ENCODE measurements around the gene ABCD4. TPM values are rescaled to one million over a fixed set of nuclear protein-coding genes. Genes with fewer than 3 reads are reported as not detected.

The ABCD4 gene
- total and polyA plus RNA-seq, 10 donors = 37.2 to 99.4 (median 68.8) TPM

GRCh38 chr14:74326369-74327152 is 23.8 kb upstream of the ABCD4 start:
- DNase-seq = no peak
- intact Hi-C loops (cut with DNase I; ENCODE audit: low total_unique reads) = no loop called here
- Histone ChIP-seq H3K9me3 (no peaks in the 10 kb centered on the region), H3K4me1 (no peaks in the 10 kb centered on the region), H3K4me3 (no peak overlapping the region), H3K27me3 (replicated peaks in 1 of 7) (peaks cover 0 to 14% (median 0%) of the 10 kb centered on the region in 7 donors), H3K36me3 (no peaks in the 10 kb centered on the region), H3K27ac (no peak overlapping the region)
- 28 to 60% (median 46%) methylated on average over 10 of the region's 10 CpGs for WGBS, 5 donors
- TF ChIP-seq CTCF (IDR thresholded peaks at IDR 0.05 in 8 of 11, conservative IDR thresholded peaks at IDR 0.05 in 3 of 11) (no peak), POLR2AphosphoS5 (IDR thresholded peaks at IDR 0.05) (no peak), POLR2A (IDR thresholded peaks at IDR 0.05) (no peak)

- no peak overlapping the region for H3K4me3 ChIP-seq
- TF ChIP-seq CTCF (IDR thresholded peaks at IDR 0.05 in 8 of 11, conservative IDR thresholded peaks at IDR 0.05 in 3 of 11) (no peak), POLR2A (IDR thresholded peaks at IDR 0.05) (no peak), POLR2AphosphoS5 (IDR thresholded peaks at IDR 0.05) (no peak)
- 67 to 93% (median 77%) methylated on average over 3 of the region's 3 CpGs for WGBS, 5 donors
- peaks cover 0 to 14% (median 0%) of the 10 kb centered on the region in 7 donors for H3K27me3 ChIP-seq (replicated peaks in 1 of 7)
- intact Hi-C loops (cut with DNase I; ENCODE audit: low total_unique reads) = no loop called here
- H3K36me3 ChIP-seq = no peaks in the 10 kb centered on the region
- no peaks in the 10 kb centered on the region for H3K4me1 ChIP-seq
- no peak overlapping the region for H3K27ac ChIP-seq
- H3K9me3 ChIP-seq = no peaks in the 10 kb centered on the region
- DNase-seq = no peak
Observed at GRCh38 chr14:74325446-74325845, 22.7 kb upstream of the ABCD4 start.

- Histone ChIP-seq H3K27ac (no peak overlapping the region), H3K9me3 (no peaks in the 10 kb centered on the region), H3K4me1 (no peaks in the 10 kb centered on the region), H3K27me3 (replicated peaks in 1 of 7) (peaks cover 0 to 14% (median 0%) of the 10 kb centered on the region in 7 donors), H3K4me3 (no peak overlapping the region), H3K36me3 (no peaks in the 10 kb centered on the region)
- WGBS, 5 donors = 61 to 69% (median 63%) methylated on average over 3 of the region's 3 CpGs
- TF ChIP-seq POLR2AphosphoS5 (IDR thresholded peaks at IDR 0.05) (no peak), CTCF (IDR thresholded peaks at IDR 0.05 in 8 of 11, conservative IDR thresholded peaks at IDR 0.05 in 3 of 11) (peak in 7 of 11 experiments; percentile 11 to 48 (median 43))
- DNase-seq = no peak
- intact Hi-C loops (cut with DNase I; ENCODE audit: low total_unique reads) = no loop called here
Observed at GRCh38 chr14:74324931-74325361, 22.2 kb upstream of the ABCD4 start.

GRCh38 chr14:74314576-74314975 is 11.8 kb upstream of the ABCD4 start:
- DNase-seq = no peak
- H3K4me3 ChIP-seq = no peak overlapping the region
- H3K36me3 ChIP-seq = no peaks in the 10 kb centered on the region
- H3K4me1 ChIP-seq = no peaks in the 10 kb centered on the region
- intact Hi-C loops (cut with DNase I; ENCODE audit: low total_unique reads) = no loop called here
- TF ChIP-seq POLR2A (IDR thresholded peaks at IDR 0.05) (no peak), CTCF (IDR thresholded peaks at IDR 0.05 in 8 of 11, conservative IDR thresholded peaks at IDR 0.05 in 3 of 11) (no peak), POLR2AphosphoS5 (IDR thresholded peaks at IDR 0.05) (no peak)
- no peak overlapping the region for H3K27ac ChIP-seq
- WGBS, 5 donors = 88 to 95% (median 92%) methylated on average over 4 of the region's 4 CpGs
- H3K27me3 ChIP-seq (replicated peaks in 1 of 7) = no peaks in the 10 kb centered on the region
- H3K9me3 ChIP-seq = no peaks in the 10 kb centered on the region
